Calu3 (cell line): ENCODE results near the gene SLC6A17. TPM values are rescaled to one million over a fixed set of nuclear protein-coding genes. Genes with fewer than 3 reads are reported as not detected.

ENCODE experiments used
- BruUV-seq: library from RNA; stranded (reverse); fragments of 400-500 nt; replicated peaks from 2 replicates; lab custom pipeline; 2021; lab: Mats Ljungman, UMichigan
- CTCF ChIA-PET: fragments of 300-600 bp; sonication (Branson Sonifier 250); formaldehyde crosslinking; loops from one replicate; lab custom pipeline; 2022; ENCODE audit warnings: antibody characterized with exemption; lab: Charles Lee
- DNase-seq: peaks from one replicate; pipeline ENCODE4 v3.0.0; 2022
- H3K27ac Mint-ChIP-seq: one replicate; pipeline ENCODE4 v1.8.0; 2022; ENCODE audit warnings: mixed read lengths; ENCODE audit not compliant: unreplicated experiment
- H3K27me3 Mint-ChIP-seq: one replicate; pipeline ENCODE4 v1.8.0; 2022; ENCODE audit warnings: mixed read lengths; ENCODE audit not compliant: unreplicated experiment
- H3K36me3 Mint-ChIP-seq: one replicate; pipeline ENCODE4 v1.8.0; 2022; ENCODE audit warnings: mild to moderate bottlenecking, moderate library complexity, mixed read lengths; ENCODE audit not compliant: insufficient read depth, unreplicated experiment
- H3K4me1 Mint-ChIP-seq: one replicate; pipeline ENCODE4 v1.8.0; 2022; ENCODE audit warnings: mild to moderate bottlenecking, low read depth, mixed read lengths; ENCODE audit not compliant: unreplicated experiment
- H3K4me3 Mint-ChIP-seq: one replicate; pipeline ENCODE4 v1.8.0; 2022; ENCODE audit warnings: mild to moderate bottlenecking, low read depth, moderate library complexity, mixed read lengths; ENCODE audit not compliant: unreplicated experiment
- H3K9me3 Mint-ChIP-seq: one replicate; pipeline ENCODE4 v1.8.0; 2022; ENCODE audit warnings: low read depth, mixed read lengths; ENCODE audit not compliant: unreplicated experiment
- intact Hi-C: fragments of 100-400 bp; cut with micrococcal nuclease; formaldehyde crosslinking; loops from one replicate; pipeline ENCODE4 v1.10.0; 2022; ENCODE audit not compliant: unreplicated experiment
- total RNA-seq: library from RNA; stranded (reverse); gene quantifications from 2 replicates; pipeline ENCODE4 v1.2.3, GENCODE V29; 2022
- TF ChIP-seq, protein P1 (sequence below): fragments of 200-600 bp; IDR thresholded peaks from one replicate; pipeline ENCODE4 v1.8.0; 2022; ENCODE audit warnings: antibody characterized with exemption; ENCODE audit not compliant: unreplicated experiment

The SLC6A17 gene
- total RNA-seq, 1 experiment from 2014 or later = 0.24 TPM

DNA sequence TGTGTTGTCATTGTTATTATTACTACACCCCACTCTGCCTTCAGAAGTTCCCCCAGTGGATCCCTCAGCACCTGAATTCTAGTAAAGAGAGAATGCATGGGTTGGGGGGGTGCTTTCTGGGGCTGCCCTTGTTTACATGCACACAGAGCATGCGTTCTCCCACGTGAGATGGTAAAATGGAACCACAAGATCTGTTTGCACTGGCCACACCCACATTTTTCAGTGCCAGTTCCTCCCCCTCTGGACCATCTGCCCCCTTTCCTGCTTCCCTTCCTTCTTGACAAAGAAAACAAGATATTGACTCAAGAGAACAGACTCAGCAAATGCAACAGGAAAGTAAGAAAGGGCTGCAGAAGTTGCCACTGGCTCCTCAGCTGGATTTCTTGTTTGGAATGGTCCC, 8.9 kb downstream of the SLC6A17 start:
- TF ChIP-seq, protein P1, sequence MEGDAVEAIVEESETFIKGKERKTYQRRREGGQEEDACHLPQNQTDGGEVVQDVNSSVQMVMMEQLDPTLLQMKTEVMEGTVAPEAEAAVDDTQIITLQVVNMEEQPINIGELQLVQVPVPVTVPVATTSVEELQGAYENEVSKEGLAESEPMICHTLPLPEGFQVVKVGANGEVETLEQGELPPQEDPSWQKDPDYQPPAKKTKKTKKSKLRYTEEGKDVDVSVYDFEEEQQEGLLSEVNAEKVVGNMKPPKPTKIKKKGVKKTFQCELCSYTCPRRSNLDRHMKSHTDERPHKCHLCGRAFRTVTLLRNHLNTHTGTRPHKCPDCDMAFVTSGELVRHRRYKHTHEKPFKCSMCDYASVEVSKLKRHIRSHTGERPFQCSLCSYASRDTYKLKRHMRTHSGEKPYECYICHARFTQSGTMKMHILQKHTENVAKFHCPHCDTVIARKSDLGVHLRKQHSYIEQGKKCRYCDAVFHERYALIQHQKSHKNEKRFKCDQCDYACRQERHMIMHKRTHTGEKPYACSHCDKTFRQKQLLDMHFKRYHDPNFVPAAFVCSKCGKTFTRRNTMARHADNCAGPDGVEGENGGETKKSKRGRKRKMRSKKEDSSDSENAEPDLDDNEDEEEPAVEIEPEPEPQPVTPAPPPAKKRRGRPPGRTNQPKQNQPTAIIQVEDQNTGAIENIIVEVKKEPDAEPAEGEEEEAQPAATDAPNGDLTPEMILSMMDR = no peak
- no peak for DNase-seq
- CTCF ChIA-PET = no interaction called here
- H3K4me1 Mint-ChIP-seq = peaks cover 9% of the 10 kb centered on the region
- H3K4me3 Mint-ChIP-seq = no peak overlapping the region
- no TSS peak for BruUV-seq
- no peak overlapping the region for H3K27ac Mint-ChIP-seq
- H3K9me3 Mint-ChIP-seq = no peaks in the 10 kb centered on the region
- intact Hi-C loops = no loop called here
- no peaks in the 10 kb centered on the region for H3K36me3 Mint-ChIP-seq
- H3K27me3 Mint-ChIP-seq = peaks cover 94% of the 10 kb centered on the region

DNA sequence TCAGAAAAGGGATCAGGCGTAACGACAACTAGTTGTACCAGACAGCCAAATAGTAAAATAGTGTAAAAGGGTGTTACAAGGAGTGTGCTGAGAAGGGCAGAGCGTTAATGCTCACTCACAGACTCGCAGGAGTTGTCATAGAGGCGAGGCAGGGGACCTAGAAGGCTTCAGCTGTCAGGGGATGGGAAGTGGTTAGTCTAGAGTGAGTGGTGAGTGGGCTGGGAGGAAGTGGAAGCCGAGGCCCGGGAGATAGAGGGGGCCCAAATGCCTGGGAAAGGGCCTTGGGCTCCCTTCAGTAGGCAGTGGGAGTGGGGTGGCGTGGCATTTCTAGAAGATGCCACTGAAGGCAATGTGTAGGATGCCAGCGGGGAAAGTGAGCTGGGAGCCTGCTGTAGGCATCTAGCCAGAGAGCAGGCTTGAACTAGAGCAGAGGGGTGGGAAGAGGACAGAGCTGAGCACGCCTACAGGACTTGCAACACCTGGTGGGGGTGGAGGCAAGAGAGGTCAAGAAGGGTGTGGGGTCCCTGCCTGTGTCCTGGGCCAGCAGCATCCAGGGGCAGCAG, 10.3 kb downstream of the SLC6A17 start:
- CTCF ChIA-PET = no interaction called here
- Mint-ChIP-seq H3K27ac (no peak overlapping the region), H3K27me3 (peaks cover 83% of the 10 kb centered on the region), H3K4me1 (peaks cover 9% of the 10 kb centered on the region), H3K9me3 (no peaks in the 10 kb centered on the region), H3K36me3 (no peaks in the 10 kb centered on the region), H3K4me3 (no peak overlapping the region)
- intact Hi-C loops = no loop called here
- BruUV-seq = no TSS peak
- TF ChIP-seq, protein P1 = no peak
- no peak for DNase-seq

DNA sequence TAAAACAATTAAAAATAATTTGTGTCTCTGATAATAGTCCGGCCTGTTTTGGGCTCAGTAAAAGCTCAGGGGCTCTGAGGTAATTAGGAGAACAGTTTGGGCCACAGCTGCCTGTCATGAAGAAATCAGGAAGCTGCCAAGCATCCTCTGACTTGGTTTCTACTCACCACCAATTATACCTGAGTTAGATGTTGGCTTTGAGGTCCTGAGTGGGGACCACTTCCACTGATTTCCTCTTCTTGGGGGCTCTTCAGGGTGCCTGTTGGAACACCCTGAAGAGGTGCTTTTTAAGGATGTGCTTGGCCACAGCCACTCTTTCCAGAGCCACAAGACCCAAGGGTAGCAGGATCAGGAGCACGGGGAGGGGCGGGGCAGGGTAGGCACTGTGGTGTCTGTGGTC, 10.9 kb downstream of the SLC6A17 start:
- no peaks in the 10 kb centered on the region for H3K36me3 Mint-ChIP-seq
- peaks cover 9% of the 10 kb centered on the region for H3K4me1 Mint-ChIP-seq
- H3K27me3 Mint-ChIP-seq = peaks cover 82% of the 10 kb centered on the region
- no peak overlapping the region for H3K4me3 Mint-ChIP-seq
- intact Hi-C loops = no loop called here
- no peak overlapping the region for H3K27ac Mint-ChIP-seq
- BruUV-seq = no TSS peak
- H3K9me3 Mint-ChIP-seq = no peaks in the 10 kb centered on the region
- no peak for DNase-seq
- TF ChIP-seq, protein P1 = no peak
- CTCF ChIA-PET = no interaction called here

DNA sequence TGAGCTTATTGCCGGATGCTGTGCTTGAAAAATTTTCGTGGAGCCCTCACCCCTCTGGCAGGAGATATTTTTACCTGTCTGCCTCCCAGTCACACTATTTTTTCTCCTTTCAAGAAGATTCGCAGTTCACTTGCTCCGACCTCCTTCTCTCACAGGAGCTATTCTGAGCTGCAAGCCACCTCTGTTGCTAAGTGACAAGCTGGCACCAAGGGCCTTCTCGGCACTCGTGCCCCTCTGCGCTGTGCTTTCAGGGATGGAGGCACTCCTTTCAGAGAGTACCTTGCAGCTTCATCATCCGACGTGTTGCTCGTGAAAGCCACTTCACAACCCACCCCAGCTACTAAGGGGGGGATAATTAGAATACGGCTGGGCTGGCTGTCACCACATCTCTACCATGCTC, 11.6 kb downstream of the SLC6A17 start:
- H3K27ac Mint-ChIP-seq = no peak overlapping the region
- BruUV-seq = no TSS peak
- H3K4me1 Mint-ChIP-seq = peaks cover 9% of the 10 kb centered on the region

More for the DNA sequence above, 11.6 kb downstream of the SLC6A17 start:
- no peaks in the 10 kb centered on the region for H3K9me3 Mint-ChIP-seq
- CTCF ChIA-PET = no interaction called here
- H3K27me3 Mint-ChIP-seq = peaks cover 82% of the 10 kb centered on the region
- H3K36me3 Mint-ChIP-seq = no peaks in the 10 kb centered on the region
- H3K4me3 Mint-ChIP-seq = no peak overlapping the region
- TF ChIP-seq, protein P1 = no peak
- DNase-seq = no peak
- intact Hi-C loops = no loop called here
